Activated effector memory CD4-positive, alpha-beta T cell treated with Interleukin-2 at 50 U/mL for 16 hours (primary cell): ENCODE results near the gene ACSBG1.
"Not testable (repeated sequence)": the region's sequence is repeated elsewhere in the genome, so short reads cannot be mapped to it uniquely, and the experiment has no call there.

Experiments
- DNase-seq: peaks from one replicate; pipeline ENCODE4 v3.0.0-alpha.2; 2020

ACSBG1 gene

GRCh38 chr15:78162038-78162437 lies 72.3 kb downstream of the ACSBG1 start:
- no peak for DNase-seq

DNA sequence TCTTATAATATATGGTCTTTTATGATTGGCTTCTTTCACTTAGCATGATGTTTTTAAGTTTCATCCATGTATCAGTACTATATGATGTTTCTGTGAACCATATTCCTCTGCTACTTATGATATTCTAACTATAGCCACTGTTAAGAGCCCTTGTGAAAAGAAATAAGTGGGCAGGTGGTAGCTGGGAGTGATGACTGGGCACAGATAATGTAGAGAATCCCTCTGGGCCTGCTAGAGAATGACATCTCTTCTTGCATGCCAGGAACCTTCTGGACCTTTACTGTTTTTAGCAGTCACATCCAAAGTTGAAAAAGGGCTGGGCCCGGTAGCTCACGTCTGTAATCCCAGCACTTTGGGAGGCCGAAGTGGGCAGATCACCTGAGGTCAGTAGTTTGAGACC lies 75.0 kb downstream of the ACSBG1 start:
- DNase-seq: no peak

- no peak for DNase-seq
Observed at GRCh38 chr15:78157203-78157602, 77.2 kb downstream of the ACSBG1 start.

- no peak for DNase-seq
Observed at GRCh38 chr15:78156653-78157052, 77.7 kb downstream of the ACSBG1 start.

DNA sequence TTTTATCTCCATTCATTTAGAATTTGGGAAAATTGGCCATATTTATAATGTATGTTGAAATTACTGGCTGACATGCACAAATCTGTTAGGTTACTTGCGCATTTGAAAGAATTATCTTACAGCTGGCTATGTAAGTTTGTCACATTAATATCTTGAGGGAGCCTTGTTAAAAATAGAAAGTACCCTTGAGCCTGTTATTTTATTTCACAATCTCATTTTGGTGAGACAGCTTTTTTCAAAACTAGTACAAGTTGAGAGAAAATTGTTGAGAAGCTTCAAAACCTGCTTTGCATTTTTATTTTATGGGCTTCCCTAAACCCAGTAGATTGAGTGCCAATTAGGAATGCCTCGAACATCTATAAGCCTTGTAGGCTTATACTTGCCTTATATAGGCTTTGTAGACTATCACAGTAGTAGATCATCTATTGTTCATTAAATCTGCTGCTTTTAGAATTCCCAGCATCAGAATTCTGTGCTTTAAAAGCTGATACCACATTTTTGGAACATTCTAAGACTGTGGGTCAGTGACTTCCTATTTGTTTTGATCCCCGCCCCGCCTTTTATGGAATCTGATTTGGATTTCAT lies 78.9 kb downstream of the ACSBG1 start:
- no peak for DNase-seq

- no peak for DNase-seq
Observed at GRCh38 chr15:78154955-78155354, 79.4 kb downstream of the ACSBG1 start.

GRCh38 chr15:78151075-78151474 lies 83.3 kb downstream of the ACSBG1 start:
- not testable (repeated sequence) for DNase-seq

- no peak for DNase-seq
Observed at GRCh38 chr15:78149805-78150751, 84.3 kb downstream of the ACSBG1 start.

- DNase-seq: peak; percentile 99
Observed at GRCh38 chr15:78149068-78149804, 85.1 kb downstream of the ACSBG1 start, which contains the start of gene IDH3A. TSS of gene IDH3A (plus strand) at chr15:78149362. CDS start at chr15:78149404, 42 bp downstream.

GRCh38 chr15:78148392-78149067 lies 85.8 kb downstream of the ACSBG1 start:
- DNase-seq: no peak

DNA sequence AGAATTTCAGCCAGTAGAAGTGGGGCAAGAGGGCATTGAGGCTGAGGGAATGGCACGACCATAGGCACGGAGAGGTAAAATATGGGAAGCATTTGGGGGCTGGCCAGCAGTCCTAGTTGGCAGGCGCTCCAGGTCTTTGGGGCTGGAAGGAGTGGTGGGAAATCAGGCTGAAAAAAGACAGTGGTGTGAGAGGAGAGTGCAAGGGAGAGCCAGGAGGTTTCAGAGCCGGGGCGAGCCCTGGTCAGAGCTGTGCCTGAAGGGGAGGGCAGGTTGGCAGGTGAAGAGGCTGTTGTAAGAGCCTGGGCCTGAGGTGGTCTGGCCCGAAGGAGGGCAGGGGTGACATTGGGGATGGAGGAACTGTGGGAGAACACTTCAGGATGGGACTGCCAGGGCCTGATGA lies 86.8 kb downstream of the ACSBG1 start:
- DNase-seq: no peak

- no peak for DNase-seq
Observed at GRCh38 chr15:78146425-78147154, 87.8 kb downstream of the ACSBG1 start.

DNA sequence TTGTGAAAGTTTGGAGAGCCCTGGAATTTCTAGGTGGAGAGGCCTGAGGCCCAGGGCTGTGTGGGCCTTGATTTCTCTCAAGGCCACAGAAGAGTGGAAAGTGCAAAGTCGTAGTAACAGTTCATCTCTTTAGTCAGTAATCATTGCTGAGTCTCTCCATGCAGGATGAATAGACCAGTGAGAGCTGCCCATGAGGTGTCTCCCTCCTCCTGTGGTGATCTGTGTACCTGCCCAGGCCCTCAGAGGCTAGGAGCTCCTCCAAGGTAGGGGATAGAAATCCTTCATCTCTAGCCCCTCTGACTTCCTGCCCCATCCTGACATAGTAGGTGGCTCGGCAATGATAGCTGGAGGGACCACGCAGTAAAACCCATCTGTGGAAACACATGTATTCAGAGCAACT lies 92.0 kb downstream of the ACSBG1 start:
- no peak for DNase-seq

GRCh38 chr15:78140292-78140691 lies 94.1 kb downstream of the ACSBG1 start:
- DNase-seq: no peak

GRCh38 chr15:78139578-78139977 lies 94.8 kb downstream of the ACSBG1 start:
- no peak for DNase-seq

DNA sequence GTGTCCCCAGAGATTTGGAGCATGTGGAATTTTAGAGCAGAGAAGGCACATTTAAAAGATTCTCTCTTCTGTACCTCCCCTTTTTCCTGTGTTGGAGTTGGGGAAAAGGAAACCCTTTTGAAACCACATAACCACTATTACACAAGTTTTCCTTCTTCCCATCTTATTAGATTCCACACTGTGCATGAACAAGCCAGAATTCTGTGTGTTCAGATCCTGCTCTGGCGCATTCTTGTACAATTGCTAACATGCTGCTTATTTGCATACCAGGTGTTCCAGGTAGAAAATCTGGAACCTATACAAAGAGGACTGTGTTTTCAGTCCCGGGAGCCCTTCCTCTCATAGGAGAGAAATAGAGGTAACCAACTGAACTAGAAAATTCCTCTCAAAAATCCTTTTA lies 100.6 kb downstream of the ACSBG1 start:
- DNase-seq: no peak

GRCh38 chr15:78131295-78132061 lies 102.9 kb downstream of the ACSBG1 start, which contains the start of gene CIB2:
TSS of gene CIB2 (minus strand) at chr15:78131445. CDS start at chr15:78131215, 230 bp downstream.
- DNase-seq: peak; percentile 69

- DNase-seq: no peak
Observed at GRCh38 chr15:78130466-78131294, 103.7 kb downstream of the ACSBG1 start.

GRCh38 chr15:78129751-78130287 lies 104.5 kb downstream of the ACSBG1 start:
- DNase-seq: no peak
